Endothelial cell of umbilical vein (primary cell): ENCODE measurements around the gene ATAD5. TPM values are rescaled to one million over a fixed set of nuclear protein-coding genes. Genes with fewer than 3 reads are reported as not detected.

Experiments
- BruUV-seq: library from RNA; stranded (reverse); fragments of 400-500 nt; replicated peaks from 2 replicates; lab custom pipeline; 2021; lab: Mats Ljungman, UMichigan
- CTCF ChIA-PET: fragments of 300-600, 350-600 bp; sonication (Branson Sonifier 250); formaldehyde crosslinking; loops from one replicate; lab custom pipeline; 2021; ENCODE audit warnings: antibody characterized with exemption, inconsistent platforms; lab: Charles Lee
- POLR2A ChIA-PET: fragments of 300-600, 350-600 bp; sonication (Branson Sonifier 250); formaldehyde crosslinking; loops from one replicate; lab custom pipeline; 2021; ENCODE audit warnings: antibody characterized with exemption, inconsistent platforms; lab: Charles Lee
- DNase-seq: peaks from one replicate; pipeline ENCODE4 v3.0.0-alpha.2; 2011; ENCODE audit warnings: low read depth, low spot score
- FAIRE-seq: peaks from 2 replicates; lab custom pipeline; 2011; peaks lifted over from hg19 to GRCh38; lab: Jason Lieb, UNC
- H2AFZ ChIP-seq: 2 replicates; pipeline ENCODE4 v1.6.0; 2012; ENCODE audit warnings: low read depth, low read length, control low read depth, inconsistent platforms
- H3K27ac ChIP-seq: 2 replicates; pipeline ENCODE4 v1.5.1; 2011; ENCODE audit warnings: low read depth, mild to moderate bottlenecking, control low read depth, low read length, moderate library complexity; ENCODE audit not compliant: insufficient read depth
- H3K27me3 ChIP-seq, 2 experiments: 2 replicates each; pipeline versions ENCODE4 v1.6.0 to v1.6.1; 2011; ENCODE audit warnings: low read length in 2 of 2, mixed read lengths in 1 of 2; ENCODE audit not compliant: control insufficient read depth in 2 of 2, insufficient read depth in 2 of 2
- H3K36me3 ChIP-seq, 2 experiments: 2 replicates in 1 of 2; 3 replicates in 1 of 2; pipeline ENCODE4 v1.5.1; 2011; ENCODE audit warnings: low read length in 2 of 2, mild to moderate bottlenecking in 1 of 2, moderate library complexity in 1 of 2; ENCODE audit not compliant: control insufficient read depth in 2 of 2, insufficient read depth in 2 of 2; ENCODE audit errors: extremely low read depth in 1 of 2
- H3K4me1 ChIP-seq: 3 replicates; pipeline ENCODE4 v1.5.1; 2011; ENCODE audit warnings: mild to moderate bottlenecking, low read length; ENCODE audit not compliant: control insufficient read depth, insufficient read depth; ENCODE audit errors: extremely low read depth
- H3K4me2 ChIP-seq: 2 replicates; pipeline ENCODE4 v1.6.1; 2011; ENCODE audit warnings: low read length, control low read depth, mixed read lengths; ENCODE audit not compliant: insufficient read depth
- H3K4me3 ChIP-seq, 3 experiments: fragments of 200-600 bp in 1 of 3; sonication (generic), shearing (Covaris generic) in 1 of 3; replicated peaks in 1 of 3; 2 replicates each; pipeline ENCODE4 v1.5.1; 2011 to 2016; ENCODE audit warnings: control low read depth in 3 of 3, low read length in 3 of 3, mild to moderate bottlenecking in 2 of 3, inconsistent platforms in 1 of 3, low read depth in 1 of 3, moderate library complexity in 1 of 3; ENCODE audit not compliant: insufficient read depth in 1 of 3
- H3K79me2 ChIP-seq: 2 replicates; pipeline ENCODE4 v1.6.0; 2012; ENCODE audit warnings: low read length, inconsistent platforms; ENCODE audit not compliant: control insufficient read depth, insufficient read depth
- H3K9ac ChIP-seq: replicated peaks from 2 replicates; pipeline ENCODE3; 2011; ENCODE audit warnings: low read length, control low read depth; ENCODE audit not compliant: insufficient read depth; ENCODE audit errors: extremely low read depth
- H3K9me1 ChIP-seq: replicated peaks from 3 replicates; pipeline ENCODE4 v1.6.0; 2011; ENCODE audit warnings: mild to moderate bottlenecking, low read length; ENCODE audit not compliant: control insufficient read depth, insufficient read depth; ENCODE audit errors: extremely low read depth
- H3K9me3 ChIP-seq: replicated peaks from 2 replicates; pipeline ENCODE4 v1.5.1; 2012; ENCODE audit warnings: low read length, inconsistent platforms; ENCODE audit not compliant: control insufficient read depth, insufficient read depth
- H4K20me1 ChIP-seq: replicated peaks from 2 replicates; pipeline ENCODE3; 2011; ENCODE audit warnings: mild to moderate bottlenecking, low read length; ENCODE audit not compliant: control insufficient read depth, insufficient read depth; ENCODE audit errors: extremely low read depth
- EZH2 ChIP-seq: IDR thresholded peaks from 2 replicates; pipeline ENCODE4 v1.6.1; 2012; ENCODE audit warnings: borderline replicate concordance, low read depth, mild to moderate bottlenecking, moderate library complexity, low read length, inconsistent platforms; ENCODE audit not compliant: severe bottlenecking
- FOS ChIP-seq: IDR thresholded peaks from 2 replicates; pipeline ENCODE4 v1.6.1; 2011; ENCODE audit warnings: mild to moderate bottlenecking, low read length, moderate library complexity, borderline replicate concordance; ENCODE audit not compliant: insufficient read depth
- GATA2 ChIP-seq: IDR thresholded peaks from 2 replicates; pipeline ENCODE4 v1.7.0; 2011; ENCODE audit warnings: low read depth, mild to moderate bottlenecking, moderate library complexity, mixed read lengths, low read length; ENCODE audit not compliant: insufficient read length, insufficient read depth
- JUN ChIP-seq: IDR thresholded peaks from 2 replicates; pipeline ENCODE4 v1.6.1; 2011; ENCODE audit warnings: borderline replicate concordance, low read depth; ENCODE audit not compliant: insufficient read length, insufficient read depth
- MAX ChIP-seq: IDR thresholded peaks from 2 replicates; pipeline ENCODE4 v1.6.1; 2011; ENCODE audit not compliant: insufficient read depth, insufficient read length
- MYC ChIP-seq: IDR thresholded peaks from one replicate; pipeline ENCODE4 v1.6.1; 2011; ENCODE audit warnings: mild to moderate bottlenecking, low read depth, low read length
- POLR2A ChIP-seq: IDR thresholded peaks from 2 replicates; pipeline ENCODE4 v1.6.1; 2012; ENCODE audit warnings: low read depth, mild to moderate bottlenecking, control low read depth, low read length
- POLR2AphosphoS5 ChIP-seq: IDR thresholded peaks from 2 replicates; pipeline ENCODE4 v1.6.1; 2012; ENCODE audit warnings: low read depth, mild to moderate bottlenecking, control low read depth, low read length, moderate library complexity; ENCODE audit not compliant: insufficient read depth
- dilution Hi-C: fragments of 300-500 bp; cut with MboI; formaldehyde crosslinking; loops from one replicate; pipeline ENCODE4 v1.15.0; 2019; ENCODE audit warnings: low sequenced_read_pairs; ENCODE audit not compliant: extremely low pct_ligation_motif_present
- intact Hi-C: fragments of 100-400 bp; cut with micrococcal nuclease; formaldehyde crosslinking; loops from one replicate; pipeline ENCODE4 v1.10.0; 2022
- polyA plus RNA-seq, 4 experiments: library from polyadenylated mRNA; depleted of rRNA in 3 of 4; stranded (reverse) in 3 of 4; unstranded in 1 of 4; fragments of >200 nt; gene quantifications; 2 replicates each; pipeline versions ENCODE4 v1.2.1 to v1.2.3, GENCODE V29; 2011 to 2012; ENCODE audit warnings: missing spikeins in 1 of 4
- total RNA-seq: library from RNA; stranded (reverse); gene quantifications from 2 replicates; pipeline ENCODE4 v1.2.3, GENCODE V29; 2021
- TF ChIP-seq, protein P1 (sequence below), 2 donors: IDR thresholded peaks; 1 replicate in 1 of 2; 2 replicates in 1 of 2; pipeline ENCODE4 v1.5.1; 2011; ENCODE audit warnings: low read length in 2 of 2, mild to moderate bottlenecking in 2 of 2, moderate library complexity in 2 of 2, control low read depth in 1 of 2, inconsistent platforms in 1 of 2, low read depth in 1 of 2; ENCODE audit not compliant: insufficient read depth in 1 of 2; ENCODE audit errors: extremely low read depth in 1 of 2

Gene ATAD5
- total and polyA plus RNA-seq, 2 donors (not counting 3 experiments of a cell fraction or from before 2014, with no cell fraction given): 0.80 to 9.4 TPM

GRCh38 chr17:30805944-30806456 is 25.8 kb upstream of the ATAD5 start:
- Histone ChIP-seq H3K36me3 (peaks cover 0 to 3% of the 10 kb centered on the region in 2 experiments), H3K9me1 (no peaks in the 10 kb centered on the region), H3K4me3 (no peak overlapping the region), H4K20me1 (no peaks in the 10 kb centered on the region), H3K27ac (no peak overlapping the region), H3K4me1 (peaks cover 8% of the 10 kb centered on the region), H2AFZ (no peak overlapping the region), H3K4me2 (no peak overlapping the region), H3K27me3 (no peaks in the 10 kb centered on the region), H3K79me2 (peaks cover 13% of the 10 kb centered on the region), H3K9ac (no peak overlapping the region), H3K9me3 (no peaks in the 10 kb centered on the region)
- no peak for FAIRE-seq
- intact Hi-C loops (no loop called here), dilution Hi-C loops (no loop called here)
- BruUV-seq: no TSS peak
- ChIA-PET POLR2A (no interaction called here), CTCF (interaction anchor here (0.8 to 1.9 kb wide), 2 partner anchors 18 to 20 kb away, joined by 3 to 9 read pairs; partner anchors contain the start of gene CRLF3)
- TF ChIP-seq JUN (no peak), GATA2 (no peak), MAX (no peak), POLR2AphosphoS5 (no peak), EZH2 (no peak), MYC (no peak), FOS (no peak), POLR2A (no peak)
- TF ChIP-seq, protein P1, sequence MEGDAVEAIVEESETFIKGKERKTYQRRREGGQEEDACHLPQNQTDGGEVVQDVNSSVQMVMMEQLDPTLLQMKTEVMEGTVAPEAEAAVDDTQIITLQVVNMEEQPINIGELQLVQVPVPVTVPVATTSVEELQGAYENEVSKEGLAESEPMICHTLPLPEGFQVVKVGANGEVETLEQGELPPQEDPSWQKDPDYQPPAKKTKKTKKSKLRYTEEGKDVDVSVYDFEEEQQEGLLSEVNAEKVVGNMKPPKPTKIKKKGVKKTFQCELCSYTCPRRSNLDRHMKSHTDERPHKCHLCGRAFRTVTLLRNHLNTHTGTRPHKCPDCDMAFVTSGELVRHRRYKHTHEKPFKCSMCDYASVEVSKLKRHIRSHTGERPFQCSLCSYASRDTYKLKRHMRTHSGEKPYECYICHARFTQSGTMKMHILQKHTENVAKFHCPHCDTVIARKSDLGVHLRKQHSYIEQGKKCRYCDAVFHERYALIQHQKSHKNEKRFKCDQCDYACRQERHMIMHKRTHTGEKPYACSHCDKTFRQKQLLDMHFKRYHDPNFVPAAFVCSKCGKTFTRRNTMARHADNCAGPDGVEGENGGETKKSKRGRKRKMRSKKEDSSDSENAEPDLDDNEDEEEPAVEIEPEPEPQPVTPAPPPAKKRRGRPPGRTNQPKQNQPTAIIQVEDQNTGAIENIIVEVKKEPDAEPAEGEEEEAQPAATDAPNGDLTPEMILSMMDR (IDR thresholded peaks at IDR 0.05; ENCODE audit: extremely low read depth in 1 of 2, insufficient read depth in 1 of 2, low read depth in 1 of 2, low read length in 2 of 2): no peak
- no peak for DNase-seq
